Measurements from ENCODE around the gene LAMA3. TPM values are rescaled to one million over a fixed set of nuclear protein-coding genes. Genes with fewer than 3 reads are reported as not detected.

LAMA3 gene
- total and polyA plus RNA-seq, 8 donors = 4.3 to 182 (median 26.6) TPM

GRCh38 chr18:23953984-23954383 lies 264.7 kb downstream of the LAMA3 start:
- intact Hi-C loops (cut with DNase I; ENCODE audit: low total_unique reads) = no loop called here
- Histone ChIP-seq H3K9me3 (no peaks in the 10 kb centered on the region), H3K4me1 (peaks cover 0 to 9% (median 3%) of the 10 kb centered on the region in 4 donors), H3K27ac (no peak overlapping the region), H3K27me3 (no peaks in the 10 kb centered on the region), H3K4me3 (no peak overlapping the region), H3K36me3 (peaks cover 0 to 39% (median 14%) of the 10 kb centered on the region in 4 donors)
- WGBS, 5 donors = 88 to 100% (median 96%) methylated on average over 2 of the region's 2 CpGs
- TF ChIP-seq CTCF (IDR thresholded peaks at IDR 0.05) (no peak), EP300 (IDR thresholded peaks at IDR 0.05) (no peak), POLR2A (IDR thresholded peaks at IDR 0.05) (no peak), POLR2AphosphoS5 (IDR thresholded peaks at IDR 0.05) (no peak)
- DNase-seq = no peak

- Histone ChIP-seq H3K4me3 (no peak overlapping the region), H3K27ac (no peak overlapping the region), H3K27me3 (no peaks in the 10 kb centered on the region), H3K9me3 (no peaks in the 10 kb centered on the region), H3K36me3 (peaks cover 0 to 18% (median 6%) of the 10 kb centered on the region in 4 donors), H3K4me1 (peaks cover 0 to 22% (median 4%) of the 10 kb centered on the region in 4 donors)
- no peak for TF ChIP-seq EP300 (IDR thresholded peaks at IDR 0.05)
- TF ChIP-seq POLR2AphosphoS5 (IDR thresholded peaks at IDR 0.05) = no peak
- no peak for TF ChIP-seq CTCF (IDR thresholded peaks at IDR 0.05)
- TF ChIP-seq POLR2A (IDR thresholded peaks at IDR 0.05) = no peak
- no peak for DNase-seq
- intact Hi-C loops (cut with DNase I; ENCODE audit: low total_unique reads) = loop anchor here (2.0 kb wide), 1 partner anchor 34 kb away; no protein-coding TSS in a partner anchor
- 76 to 94% (median 93%) methylated on average over 5 of the region's 5 CpGs for WGBS, 5 donors
These were observed 267.2 kb downstream of the LAMA3 start for GRCh38 chr18:23956483-23956882.

- DNase-seq = peak in 1 of 2 donors; percentile 71
- no peak overlapping the region for H3K4me3 ChIP-seq
- peak overlapping the region in 2 of 5 donors; percentile 42 to 70 for H3K27ac ChIP-seq
- no peaks in the 10 kb centered on the region for H3K9me3 ChIP-seq
- H3K27me3 ChIP-seq = no peaks in the 10 kb centered on the region
- WGBS, 5 donors = 26 to 59% (median 46%) methylated on average over 10 of the region's 10 CpGs
- TF ChIP-seq POLR2AphosphoS5 (IDR thresholded peaks at IDR 0.05) = peak in 1 of 3 donors; percentile 25
- no peak for TF ChIP-seq EP300 (IDR thresholded peaks at IDR 0.05)
- intact Hi-C loops (cut with DNase I; ENCODE audit: low total_unique reads) = no loop called here
- peaks cover 0 to 22% (median 4%) of the 10 kb centered on the region in 4 donors for H3K4me1 ChIP-seq
- H3K36me3 ChIP-seq = peaks cover 0 to 10% (median 3%) of the 10 kb centered on the region in 4 donors
These were observed 268.8 kb downstream of the LAMA3 start for GRCh38 chr18:23958036-23958435.

GRCh38 chr18:23963443-23964165 lies 274.4 kb downstream of the LAMA3 start:
- Histone ChIP-seq H3K27me3 (no peaks in the 10 kb centered on the region), H3K36me3 (no peaks in the 10 kb centered on the region), H3K4me1 (peaks cover 26 to 45% (median 32%) of the 10 kb centered on the region in 4 donors), H3K27ac (no peak overlapping the region), H3K4me3 (no peak overlapping the region), H3K9me3 (no peaks in the 10 kb centered on the region)
- DNase-seq = no peak
- intact Hi-C loops (cut with DNase I; ENCODE audit: low total_unique reads) = no loop called here
- TF ChIP-seq POLR2AphosphoS5 (IDR thresholded peaks at IDR 0.05) (no peak), EP300 (IDR thresholded peaks at IDR 0.05) (no peak), CTCF (IDR thresholded peaks at IDR 0.05) (no peak), POLR2A (IDR thresholded peaks at IDR 0.05) (no peak)
- WGBS, 5 donors = 85 to 89% (median 88%) methylated on average over 3 of the region's 3 CpGs
